Activated CD8-positive, alpha-beta memory T cell treated with anti-CD3 and anti-CD28 coated beads, Interleukin-2, amount 50 U/mL, for 1 hour (primary cell): ENCODE results near the gene SLC17A4.
A peak's percentile ranks its signal among the peaks of the same experiment; 100 is the strongest.

ENCODE experiments used
- DNase-seq: peaks from one replicate; pipeline ENCODE4 v3.0.0-alpha.2; 2020; ENCODE audit errors: extremely low read depth

The SLC17A4 gene

GRCh38 chr6:25750906-25751305 is 3.6 kb upstream of the SLC17A4 start:
- no peak for DNase-seq

DNA sequence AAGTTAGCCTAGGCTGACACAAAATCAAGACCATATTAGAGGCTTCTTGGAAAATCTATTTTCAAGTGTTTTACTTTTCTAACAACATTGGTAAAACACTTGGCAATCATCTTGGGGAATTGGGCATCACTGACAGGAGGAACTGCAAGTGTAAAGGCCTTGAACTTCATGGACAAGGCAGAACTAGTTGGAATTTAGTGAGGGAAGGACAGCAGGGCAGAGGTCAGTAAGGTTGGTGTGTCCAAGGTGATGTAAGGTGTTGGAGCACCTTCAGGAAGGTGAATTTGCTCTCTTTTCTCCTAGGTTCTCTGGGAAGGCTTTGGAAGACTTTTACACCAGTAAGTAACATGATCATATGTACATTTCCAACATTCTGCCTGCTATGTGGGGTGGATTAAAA is 1.5 kb upstream of the SLC17A4 start:
- no peak for DNase-seq

GRCh38 chr6:25755483-25755882 is 941 bp downstream of the SLC17A4 start:
- no peak for DNase-seq

GRCh38 chr6:25756382-25757363 is 2.1 kb downstream of the SLC17A4 start:
- DNase-seq, result no peak

- no peak for DNase-seq
Observed at GRCh38 chr6:25757936-25758642, 3.5 kb downstream of the SLC17A4 start.

DNA sequence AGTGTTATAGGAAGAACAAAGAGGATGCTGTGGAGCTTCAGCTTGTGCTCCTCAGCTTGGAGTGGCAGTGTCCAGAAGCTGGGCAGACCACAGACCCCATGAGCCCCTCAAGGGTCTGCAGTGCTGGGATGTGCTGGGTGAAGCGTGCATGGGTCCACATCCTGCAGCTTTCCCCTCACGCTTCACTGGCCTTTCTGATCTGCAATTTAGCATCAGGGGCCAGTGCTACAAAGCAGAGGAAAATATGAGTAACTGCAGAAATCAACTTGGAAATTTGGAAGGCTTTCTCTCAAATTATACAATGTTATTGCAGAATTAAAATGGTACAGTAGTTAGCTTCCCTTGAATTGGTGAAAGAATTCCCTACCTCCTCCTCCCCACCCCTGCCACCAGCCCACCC is 10.1 kb downstream of the SLC17A4 start:
- DNase-seq, result no peak

- DNase-seq, result no peak
Observed at GRCh38 chr6:25768566-25768965, 14.0 kb downstream of the SLC17A4 start.

- DNase-seq, result no peak
Observed at GRCh38 chr6:25769983-25770382, 15.4 kb downstream of the SLC17A4 start.

GRCh38 chr6:25774120-25774715 is 19.7 kb downstream of the SLC17A4 start:
- DNase-seq, result no peak

DNA sequence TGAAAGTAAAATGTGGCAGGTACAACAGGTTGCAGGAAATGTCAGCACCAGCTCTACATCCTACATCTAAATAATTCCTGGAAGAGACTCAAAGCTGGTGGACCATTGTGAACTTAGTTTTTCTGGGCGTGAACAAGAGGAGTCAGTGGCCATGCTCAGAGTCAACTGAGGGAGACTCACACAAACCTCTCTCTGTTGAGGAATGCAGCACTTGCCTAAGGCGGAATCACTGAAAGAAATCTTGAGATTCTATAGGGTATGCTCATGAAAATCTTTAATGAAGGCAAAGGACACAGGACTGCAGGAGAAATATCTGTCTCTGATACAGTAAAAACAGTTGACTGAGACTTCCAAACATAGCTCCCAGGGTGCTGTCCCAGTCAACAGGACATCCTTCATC is 22.5 kb downstream of the SLC17A4 start:
- DNase-seq, result no peak

GRCh38 chr6:25777856-25778649 is 23.5 kb downstream of the SLC17A4 start:
- no peak for DNase-seq

DNA sequence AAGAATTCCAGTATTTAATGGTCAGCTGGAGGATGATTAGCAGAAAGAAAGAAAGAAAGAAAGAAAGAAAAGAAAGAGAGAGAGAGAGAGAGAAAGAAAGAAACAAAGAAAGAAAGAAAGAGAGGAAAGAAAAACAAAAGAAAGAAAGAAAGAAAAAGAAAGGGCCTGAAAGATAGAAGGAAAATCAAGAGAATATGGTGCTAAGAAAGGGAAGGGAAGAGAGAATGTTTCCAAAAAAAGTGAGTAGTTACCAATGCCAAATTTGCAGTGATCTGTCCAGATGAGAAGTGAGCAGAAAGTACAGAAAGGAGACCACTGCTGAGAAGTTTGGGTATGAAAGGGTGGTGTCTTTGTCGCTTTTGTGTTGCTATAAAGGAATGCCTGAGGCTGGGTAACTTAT is 26.6 kb downstream of the SLC17A4 start:
- DNase-seq, result no peak

DNA sequence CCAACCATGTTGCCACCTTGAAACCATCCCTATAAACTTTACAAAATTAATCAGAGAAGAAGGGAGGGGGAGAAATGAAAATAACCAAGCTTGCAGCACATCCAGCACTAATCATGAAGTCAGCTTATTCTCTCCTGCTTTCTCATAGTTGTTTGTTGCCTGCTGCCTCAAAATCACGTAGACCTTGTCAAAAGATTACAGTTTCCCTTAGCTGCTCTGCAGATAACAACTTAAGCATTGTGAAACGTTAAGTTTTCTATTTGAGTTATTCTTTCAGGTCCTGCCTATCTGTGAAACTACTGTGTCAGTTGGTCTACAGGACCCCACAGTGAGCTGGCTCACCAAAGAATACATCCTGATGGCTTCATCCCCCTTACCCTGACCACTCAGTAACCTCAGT is 32.9 kb downstream of the SLC17A4 start:
- no peak for DNase-seq

DNA sequence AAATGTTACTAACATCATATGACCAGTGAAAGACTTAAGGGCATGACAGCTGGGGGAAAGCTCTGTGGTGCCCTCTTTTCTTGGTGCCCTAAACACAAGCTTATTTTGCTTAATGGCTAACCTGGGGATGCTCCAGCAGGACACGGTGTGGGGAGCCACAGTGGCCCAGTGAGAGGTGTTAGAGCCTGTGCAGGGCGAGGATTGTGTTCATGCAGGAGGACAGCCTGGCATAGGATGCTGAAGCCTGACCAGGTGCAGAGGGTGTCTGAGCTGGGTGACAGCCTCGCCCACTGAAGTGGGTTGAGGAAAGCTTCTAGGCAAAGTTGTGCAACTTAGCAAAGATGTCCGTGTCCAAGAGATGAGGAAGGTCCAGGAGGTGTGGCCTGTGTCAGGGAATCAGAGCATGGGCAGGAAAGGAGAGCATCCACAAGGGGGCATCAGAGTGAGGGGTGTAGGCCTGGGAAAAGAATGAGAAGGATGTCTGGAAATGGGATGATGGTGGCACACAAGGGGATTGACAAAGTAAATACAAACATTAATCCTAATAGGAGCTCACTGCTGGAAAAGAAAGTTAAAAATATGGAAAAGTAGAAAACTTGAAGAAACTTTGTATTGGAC is 33.9 kb downstream of the SLC17A4 start:
- peak; percentile 1 for DNase-seq

GRCh38 chr6:25789475-25789874 is 34.9 kb downstream of the SLC17A4 start:
- DNase-seq, result no peak

DNA sequence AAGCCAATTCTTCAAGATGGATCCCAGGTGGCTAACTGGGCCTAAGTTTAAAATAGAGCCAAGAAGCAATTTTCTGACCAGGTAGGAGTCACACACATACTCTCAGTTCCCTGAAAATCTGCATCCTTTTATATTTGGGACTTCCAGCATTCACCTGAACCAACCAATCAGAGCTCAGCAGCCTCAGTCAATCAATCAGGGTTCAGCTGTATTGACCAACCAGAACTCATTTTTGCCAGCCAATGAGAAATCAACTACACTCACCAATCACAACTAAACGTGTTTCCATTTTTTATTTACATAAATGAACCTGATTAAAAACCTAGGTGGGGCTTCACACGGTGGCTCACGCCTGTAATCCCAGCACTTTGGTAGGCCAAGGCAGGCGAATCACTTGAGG is 37.5 kb downstream of the SLC17A4 start:
- no peak for DNase-seq

DNA sequence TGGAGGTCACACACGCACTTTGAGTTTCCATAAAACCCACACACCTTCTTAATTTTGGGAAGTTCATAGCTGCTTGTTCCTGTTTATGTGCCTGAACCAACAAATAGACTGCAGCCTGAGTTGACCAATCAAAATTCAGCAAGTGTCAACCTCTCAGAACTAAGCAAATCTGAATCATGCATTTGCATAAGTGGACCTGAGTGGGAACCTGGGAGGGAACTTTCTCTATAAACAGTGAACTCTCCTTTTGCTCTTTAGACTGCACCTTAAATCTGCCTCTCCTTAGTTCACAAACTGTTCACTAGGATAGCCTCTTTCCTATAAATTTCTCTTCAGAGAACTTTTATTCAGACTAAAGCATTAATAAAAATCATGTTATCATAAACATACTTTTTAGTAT is 39.4 kb downstream of the SLC17A4 start:
- no peak for DNase-seq

GRCh38 chr6:25794784-25795183 is 40.2 kb downstream of the SLC17A4 start:
- DNase-seq, result no peak

GRCh38 chr6:25801436-25801835 is 46.9 kb downstream of the SLC17A4 start:
- DNase-seq, result no peak

DNA sequence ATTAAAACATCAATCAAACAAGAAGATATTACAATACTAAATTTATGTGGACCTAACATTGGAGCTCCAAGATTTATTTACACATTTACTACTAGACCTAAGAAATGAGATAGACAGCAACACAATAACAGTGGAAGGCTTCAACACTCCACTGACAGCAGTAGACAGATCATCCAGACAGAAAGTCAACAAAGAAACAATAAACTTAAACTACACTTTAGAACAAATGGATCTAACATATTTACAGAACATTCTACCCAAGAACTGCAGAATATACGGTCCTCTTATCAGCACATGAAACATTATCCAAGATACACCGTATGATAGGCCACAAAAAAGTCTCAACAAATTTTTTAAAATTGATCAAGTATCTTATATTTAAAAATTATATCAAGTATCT is 50.3 kb downstream of the SLC17A4 start:
- no peak for DNase-seq

DNA sequence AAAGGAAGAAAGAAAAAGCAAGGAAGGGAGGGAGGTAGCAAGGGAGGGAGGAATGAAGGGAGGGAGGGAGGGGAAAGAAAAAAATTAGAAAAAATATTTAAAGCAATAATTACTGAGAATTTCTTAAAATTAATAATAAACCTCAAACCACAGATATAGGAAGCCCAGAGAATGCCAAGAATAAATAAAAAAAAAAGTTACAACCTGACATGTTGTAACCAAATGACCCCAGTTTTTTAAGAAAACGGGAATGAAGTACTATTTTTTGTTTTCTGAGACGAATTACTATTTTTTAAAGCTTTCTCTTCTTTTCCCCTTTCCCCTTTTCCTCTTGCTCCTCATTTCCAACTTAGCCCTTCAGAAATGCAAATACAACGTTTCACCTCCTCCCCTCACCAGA is 60.7 kb downstream of the SLC17A4 start:
- DNase-seq, result no peak
